AG10803 (cell line): Measurements from ENCODE around the gene OR2A5.

ENCODE experiments used
- DNase-seq: peaks from one replicate; pipeline ENCODE4 v3.0.0; 2010; ENCODE audit warnings: low read depth
- H3K4me3 ChIP-seq: 2 replicates; pipeline ENCODE4 v1.5.1; 2011; ENCODE audit warnings: mild to moderate bottlenecking, low read length, control low read depth
- CTCF ChIP-seq: conservative IDR thresholded peaks from 2 replicates; pipeline ENCODE4 v1.5.1; 2011; ENCODE audit warnings: mild to moderate bottlenecking, low read length, control low read depth, inconsistent platforms

The OR2A5 gene

GRCh38 chr7:144090667-144091066 is 41.9 kb downstream of the OR2A5 start:
- TF ChIP-seq CTCF = no peak
- no peak for DNase-seq
- H3K4me3 ChIP-seq = no peak overlapping the region

- no peak for TF ChIP-seq CTCF
- no peak overlapping the region for H3K4me3 ChIP-seq
- DNase-seq = no peak
These were observed 50.0 kb downstream of the OR2A5 start for GRCh38 chr7:144098776-144099175.

- TF ChIP-seq CTCF = no peak
These were observed 51.9 kb downstream of the OR2A5 start for GRCh38 chr7:144100607-144101006.

GRCh38 chr7:144102041-144102440 is 53.3 kb downstream of the OR2A5 start:
- TF ChIP-seq CTCF = no peak
- no peak for DNase-seq

More at GRCh38 chr7:144100607-144101006, 51.9 kb downstream of the OR2A5 start:
- DNase-seq = no peak
- no peak overlapping the region for H3K4me3 ChIP-seq

GRCh38 chr7:144105211-144105610 is 56.5 kb downstream of the OR2A5 start:
- TF ChIP-seq CTCF = no peak
- H3K4me3 ChIP-seq = no peak overlapping the region
- DNase-seq = no peak

More at GRCh38 chr7:144102041-144102440, 53.3 kb downstream of the OR2A5 start:
- no peak overlapping the region for H3K4me3 ChIP-seq
